Activated naive CD8-positive, alpha-beta T cell treated with anti-CD3 and anti-CD28 coated beads for 36 hours (primary cell): ENCODE results near the gene NCK2. TPM values are rescaled to one million over a fixed set of nuclear protein-coding genes. Genes with fewer than 3 reads are reported as not detected.

Experiments used
- DNase-seq: peaks from one replicate; pipeline ENCODE4 v3.0.0; 2021
- H3K27ac Mint-ChIP-seq: one replicate; pipeline ENCODE4 v1.8.0; 2022; ENCODE audit warnings: mild to moderate bottlenecking, moderate library complexity, mixed read lengths
- H3K27me3 Mint-ChIP-seq: one replicate; pipeline ENCODE4 v1.8.0; 2022; ENCODE audit warnings: mild to moderate bottlenecking, mixed read lengths
- H3K36me3 Mint-ChIP-seq: one replicate; pipeline ENCODE4 v1.8.0; 2021; ENCODE audit warnings: mild to moderate bottlenecking, mixed read lengths
- H3K4me1 Mint-ChIP-seq: one replicate; pipeline ENCODE4 v1.8.0; 2021; ENCODE audit warnings: mixed read lengths
- H3K4me3 Mint-ChIP-seq: one replicate; pipeline ENCODE4 v1.8.0; 2022; ENCODE audit warnings: mild to moderate bottlenecking, moderate library complexity, mixed read lengths
- H3K9me3 Mint-ChIP-seq: one replicate; pipeline ENCODE4 v1.8.0; 2022; ENCODE audit warnings: mixed read lengths
- total RNA-seq, 2 experiments: library from RNA; stranded (reverse); gene quantifications; one replicate each; pipeline ENCODE4 v1.2.3, GENCODE V29; 2021

Gene NCK2
- total RNA-seq, 2 experiments from 2014 or later: 76.1 to 78.1 TPM

- Mint-ChIP-seq H3K4me1 (peaks cover 44% of the 10 kb centered on the region), H3K9me3 (peaks cover 40% of the 10 kb centered on the region), H3K27me3 (no peaks in the 10 kb centered on the region), H3K4me3 (no peak overlapping the region), H3K27ac (no peak overlapping the region), H3K36me3 (peaks cover 51% of the 10 kb centered on the region)
- no peak for DNase-seq
Observed at GRCh38 chr2:105903051-105903674, 158.5 kb downstream of the NCK2 start.

- Mint-ChIP-seq H3K9me3 (peaks cover 24% of the 10 kb centered on the region), H3K4me3 (no peak overlapping the region), H3K27ac (no peak overlapping the region), H3K36me3 (peaks cover 34% of the 10 kb centered on the region), H3K4me1 (peaks cover 42% of the 10 kb centered on the region), H3K27me3 (no peaks in the 10 kb centered on the region)
- no peak for DNase-seq
Observed at GRCh38 chr2:105904938-105905337, 160.2 kb downstream of the NCK2 start.

- Mint-ChIP-seq H3K9me3 (peaks cover 11% of the 10 kb centered on the region), H3K27me3 (no peaks in the 10 kb centered on the region), H3K27ac (peak overlapping the region; percentile 2), H3K36me3 (peaks cover 20% of the 10 kb centered on the region), H3K4me1 (peaks cover 41% of the 10 kb centered on the region), H3K4me3 (no peak overlapping the region)
- DNase-seq: no peak
Observed at GRCh38 chr2:105906481-105906880, 161.8 kb downstream of the NCK2 start.

- peaks cover 9% of the 10 kb centered on the region for H3K9me3 Mint-ChIP-seq
- no peak for DNase-seq
- no peak overlapping the region for H3K27ac Mint-ChIP-seq
- peaks cover 17% of the 10 kb centered on the region for H3K36me3 Mint-ChIP-seq
- no peak overlapping the region for H3K4me3 Mint-ChIP-seq
- H3K4me1 Mint-ChIP-seq: peaks cover 44% of the 10 kb centered on the region
- no peaks in the 10 kb centered on the region for H3K27me3 Mint-ChIP-seq
Observed at GRCh38 chr2:105907184-105907583, 162.5 kb downstream of the NCK2 start.

GRCh38 chr2:105909215-105909614 lies 164.5 kb downstream of the NCK2 start:
- Mint-ChIP-seq H3K4me3 (no peak overlapping the region), H3K36me3 (peaks cover 5% of the 10 kb centered on the region), H3K27ac (no peak overlapping the region), H3K27me3 (no peaks in the 10 kb centered on the region), H3K9me3 (peaks cover 7% of the 10 kb centered on the region), H3K4me1 (peaks cover 37% of the 10 kb centered on the region)
- no peak for DNase-seq

GRCh38 chr2:105910497-105911238 lies 166.0 kb downstream of the NCK2 start:
- no peak for DNase-seq
- Mint-ChIP-seq H3K9me3 (peaks cover 15% of the 10 kb centered on the region), H3K27ac (no peak overlapping the region), H3K4me3 (no peak overlapping the region), H3K4me1 (peaks cover 30% of the 10 kb centered on the region), H3K36me3 (peaks cover 12% of the 10 kb centered on the region), H3K27me3 (no peaks in the 10 kb centered on the region)

GRCh38 chr2:105911425-105911824 lies 166.7 kb downstream of the NCK2 start:
- DNase-seq: no peak
- no peak overlapping the region for H3K4me3 Mint-ChIP-seq
- peaks cover 18% of the 10 kb centered on the region for H3K9me3 Mint-ChIP-seq
- H3K36me3 Mint-ChIP-seq: peaks cover 13% of the 10 kb centered on the region
- no peak overlapping the region for H3K27ac Mint-ChIP-seq
- peaks cover 23% of the 10 kb centered on the region for H3K4me1 Mint-ChIP-seq
- H3K27me3 Mint-ChIP-seq: no peaks in the 10 kb centered on the region

GRCh38 chr2:105912081-105912480 lies 167.4 kb downstream of the NCK2 start:
- no peak overlapping the region for H3K27ac Mint-ChIP-seq
- H3K36me3 Mint-ChIP-seq: peaks cover 13% of the 10 kb centered on the region
- H3K9me3 Mint-ChIP-seq: peaks cover 21% of the 10 kb centered on the region
- H3K27me3 Mint-ChIP-seq: no peaks in the 10 kb centered on the region
- H3K4me3 Mint-ChIP-seq: no peak overlapping the region
- DNase-seq: no peak
- H3K4me1 Mint-ChIP-seq: peaks cover 17% of the 10 kb centered on the region

GRCh38 chr2:105915005-105915558 lies 170.4 kb downstream of the NCK2 start:
- H3K36me3 Mint-ChIP-seq: peaks cover 16% of the 10 kb centered on the region
- H3K4me1 Mint-ChIP-seq: peaks cover 32% of the 10 kb centered on the region
- no peak for DNase-seq
- no peak overlapping the region for H3K27ac Mint-ChIP-seq
- H3K4me3 Mint-ChIP-seq: no peak overlapping the region
- H3K27me3 Mint-ChIP-seq: no peaks in the 10 kb centered on the region
- H3K9me3 Mint-ChIP-seq: peaks cover 23% of the 10 kb centered on the region

GRCh38 chr2:105917226-105917625 lies 172.5 kb downstream of the NCK2 start:
- no peak for DNase-seq
- H3K27me3 Mint-ChIP-seq: no peaks in the 10 kb centered on the region
- H3K27ac Mint-ChIP-seq: no peak overlapping the region
- peaks cover 20% of the 10 kb centered on the region for H3K36me3 Mint-ChIP-seq
- H3K4me3 Mint-ChIP-seq: no peak overlapping the region
- H3K4me1 Mint-ChIP-seq: peaks cover 28% of the 10 kb centered on the region
- peaks cover 30% of the 10 kb centered on the region for H3K9me3 Mint-ChIP-seq

- Mint-ChIP-seq H3K9me3 (peaks cover 32% of the 10 kb centered on the region), H3K27me3 (no peaks in the 10 kb centered on the region), H3K4me3 (no peak overlapping the region), H3K4me1 (peaks cover 23% of the 10 kb centered on the region), H3K27ac (no peak overlapping the region), H3K36me3 (peaks cover 20% of the 10 kb centered on the region)
- no peak for DNase-seq
Observed at GRCh38 chr2:105917688-105918087, 173.0 kb downstream of the NCK2 start.

- Mint-ChIP-seq H3K4me3 (no peak overlapping the region), H3K9me3 (peaks cover 30% of the 10 kb centered on the region), H3K4me1 (peaks cover 35% of the 10 kb centered on the region), H3K27ac (no peak overlapping the region), H3K36me3 (peaks cover 18% of the 10 kb centered on the region), H3K27me3 (no peaks in the 10 kb centered on the region)
- DNase-seq: no peak
Observed at GRCh38 chr2:105919191-105919811, 174.6 kb downstream of the NCK2 start.

GRCh38 chr2:105919826-105920225 lies 175.1 kb downstream of the NCK2 start:
- DNase-seq: peak; percentile 26
- Mint-ChIP-seq H3K27me3 (no peaks in the 10 kb centered on the region), H3K27ac (no peak overlapping the region), H3K36me3 (peaks cover 15% of the 10 kb centered on the region), H3K4me1 (peaks cover 40% of the 10 kb centered on the region), H3K9me3 (peaks cover 29% of the 10 kb centered on the region), H3K4me3 (no peak overlapping the region)

GRCh38 chr2:105924271-105924670 lies 179.6 kb downstream of the NCK2 start:
- H3K36me3 Mint-ChIP-seq: peaks cover 8% of the 10 kb centered on the region
- H3K4me1 Mint-ChIP-seq: peaks cover 62% of the 10 kb centered on the region
- no peaks in the 10 kb centered on the region for H3K27me3 Mint-ChIP-seq
- DNase-seq: no peak
- H3K27ac Mint-ChIP-seq: no peak overlapping the region
- no peak overlapping the region for H3K4me3 Mint-ChIP-seq
- H3K9me3 Mint-ChIP-seq: peaks cover 13% of the 10 kb centered on the region

GRCh38 chr2:105924932-105925331 lies 180.2 kb downstream of the NCK2 start:
- peaks cover 8% of the 10 kb centered on the region for H3K36me3 Mint-ChIP-seq
- DNase-seq: no peak
- H3K9me3 Mint-ChIP-seq: peaks cover 13% of the 10 kb centered on the region
- H3K4me3 Mint-ChIP-seq: no peak overlapping the region
- H3K27me3 Mint-ChIP-seq: no peaks in the 10 kb centered on the region
- peaks cover 65% of the 10 kb centered on the region for H3K4me1 Mint-ChIP-seq
- no peak overlapping the region for H3K27ac Mint-ChIP-seq
